NB4 (cell line): ENCODE data around the gene NEB.

ENCODE experiments used
- POLR2A ChIP-seq: IDR thresholded peaks from 2 replicates; pipeline ENCODE4 v1.6.1; 2011; ENCODE audit warnings: mild to moderate bottlenecking; ENCODE audit not compliant: insufficient read length; ENCODE audit errors: extremely low read depth
- TF ChIP-seq, protein P1 (sequence below): IDR thresholded peaks from one replicate; pipeline ENCODE4 v1.5.1; 2012; ENCODE audit warnings: low read depth, low read length

DNA sequence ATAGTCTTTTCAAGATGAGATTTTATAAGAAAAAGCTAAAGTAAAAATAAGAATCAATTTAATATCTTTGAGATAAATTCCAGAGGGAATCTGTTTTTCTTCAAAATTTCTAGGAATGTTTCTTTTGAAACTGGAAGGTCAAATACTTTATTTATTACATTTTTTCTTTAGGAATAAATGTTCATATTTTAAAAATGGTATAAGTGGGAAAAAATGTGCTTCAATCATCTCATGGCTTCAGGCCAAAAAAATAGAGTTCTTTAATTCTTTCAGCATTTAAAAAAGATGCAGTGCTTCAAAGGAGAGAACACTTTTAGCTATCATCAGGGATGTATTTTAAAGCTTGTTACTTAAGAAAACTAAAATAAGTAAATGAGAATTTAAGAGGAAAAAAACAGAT lies 110.6 kb downstream of the NEB start:
- TF ChIP-seq, protein P1, sequence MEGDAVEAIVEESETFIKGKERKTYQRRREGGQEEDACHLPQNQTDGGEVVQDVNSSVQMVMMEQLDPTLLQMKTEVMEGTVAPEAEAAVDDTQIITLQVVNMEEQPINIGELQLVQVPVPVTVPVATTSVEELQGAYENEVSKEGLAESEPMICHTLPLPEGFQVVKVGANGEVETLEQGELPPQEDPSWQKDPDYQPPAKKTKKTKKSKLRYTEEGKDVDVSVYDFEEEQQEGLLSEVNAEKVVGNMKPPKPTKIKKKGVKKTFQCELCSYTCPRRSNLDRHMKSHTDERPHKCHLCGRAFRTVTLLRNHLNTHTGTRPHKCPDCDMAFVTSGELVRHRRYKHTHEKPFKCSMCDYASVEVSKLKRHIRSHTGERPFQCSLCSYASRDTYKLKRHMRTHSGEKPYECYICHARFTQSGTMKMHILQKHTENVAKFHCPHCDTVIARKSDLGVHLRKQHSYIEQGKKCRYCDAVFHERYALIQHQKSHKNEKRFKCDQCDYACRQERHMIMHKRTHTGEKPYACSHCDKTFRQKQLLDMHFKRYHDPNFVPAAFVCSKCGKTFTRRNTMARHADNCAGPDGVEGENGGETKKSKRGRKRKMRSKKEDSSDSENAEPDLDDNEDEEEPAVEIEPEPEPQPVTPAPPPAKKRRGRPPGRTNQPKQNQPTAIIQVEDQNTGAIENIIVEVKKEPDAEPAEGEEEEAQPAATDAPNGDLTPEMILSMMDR, result no peak
- no peak for TF ChIP-seq POLR2A
